Upper lobe of right lung (tissue), 1 donor: ENCODE measurements around the gene NGDN. TPM values are rescaled to one million over a fixed set of nuclear protein-coding genes. Genes with fewer than 3 reads are reported as not detected.
"Not testable (repeated sequence)": the region's sequence is repeated elsewhere in the genome, so short reads cannot be mapped to it uniquely, and the experiment has no call there.

Experiments used
- ATAC-seq: fragments of 200-7000 bp; cut with Tn5 transposase; one replicate; pipeline ENCODE4 v1.9.1; 2020; ENCODE audit warnings: mild to moderate bottlenecking, moderate library complexity
- DNase-seq: peaks from one replicate; pipeline ENCODE4 v3.0.0-alpha.2; 2020
- H3K27ac ChIP-seq: fragments of 200-600 bp; one replicate; pipeline ENCODE4 v1.8.0; 2022
- H3K27me3 ChIP-seq: fragments of 200-600 bp; one replicate; pipeline ENCODE4 v1.8.0; 2022; ENCODE audit warnings: mild to moderate bottlenecking
- H3K36me3 ChIP-seq: fragments of 200-600 bp; one replicate; pipeline ENCODE4 v1.8.0; 2022
- H3K4me1 ChIP-seq: fragments of 200-600 bp; one replicate; pipeline ENCODE4 v1.8.0; 2022
- H3K4me3 ChIP-seq: fragments of 200-600 bp; one replicate; pipeline ENCODE4 v1.8.0; 2022; ENCODE audit warnings: mild to moderate bottlenecking
- H3K9me3 ChIP-seq: fragments of 200-600 bp; one replicate; pipeline ENCODE4 v1.8.0; 2022
- CTCF ChIP-seq: fragments of 200-600 bp; IDR thresholded peaks from one replicate; pipeline ENCODE4 v1.8.0; 2022; ENCODE audit warnings: antibody characterized with exemption
- intact Hi-C: fragments of 100-400 bp; cut with DNase I; formaldehyde crosslinking; loops from one replicate; pipeline ENCODE4 v1.11.0; 2022
- long read RNA-seq: library from polyadenylated mRNA; unstranded; transcript quantifications from one replicate; pipeline ENCODE4 v2.0.0, GENCODE V29; 2021
- total RNA-seq: library from RNA; stranded (reverse); fragmentation: NEBNext Ultra II Directional; extraction: Animal tissue kit (Norgen Biotek cat#: 25700); gene quantifications from one replicate; pipeline ENCODE4 v1.2.1, GENCODE V29; 2021
- donor health status: DM: no; HTN: yes; CAD: no; lungs with severe emphysema.

NGDN gene
- total RNA-seq = 32.3 TPM
- long read RNA-seq, transcript NGDN-202 (11 exons, 1,143 nt) = major isoform, 43 of 59 reads
- long read RNA-seq, partial matches to known transcripts = 6 of 59 reads
- long read RNA-seq, other reads (novel, unspliced or antisense) = 9 of 59 reads

- peak; percentile 97 for ATAC-seq
- Histone ChIP-seq H3K27ac (peak within 1 kb of the TSS; percentile 92), H3K9me3 (no peaks in the 10 kb centered on the region), H3K4me1 (peaks cover 8% of the 10 kb centered on the region), H3K27me3 (no peaks in the 10 kb centered on the region), H3K36me3 (peaks cover 38% of the 10 kb centered on the region), H3K4me3 (peak within 1 kb of the TSS; percentile 83)
- peak; percentile 93 for DNase-seq
- TF ChIP-seq CTCF = peak; percentile 80
- intact Hi-C loops = no loop called here
Measured at GRCh38 chr14:23469127-23469905, at the start of gene NGDN. Gene NGDN, plus strand, starts transcription at chr14:23469703. Its CDS starts 13 bp downstream, at chr14:23469716.

GRCh38 chr14:23421594-23421993 is 47.9 kb upstream of the NGDN start:
- no peaks in the 10 kb centered on the region for H3K27me3 ChIP-seq
- no peak for ATAC-seq
- H3K36me3 ChIP-seq = no peaks in the 10 kb centered on the region
- no peaks in the 10 kb centered on the region for H3K4me1 ChIP-seq
- TF ChIP-seq CTCF = no peak
- no peak overlapping the region for H3K27ac ChIP-seq
- intact Hi-C loops = no loop called here
- H3K4me3 ChIP-seq = no peak overlapping the region
- no peaks in the 10 kb centered on the region for H3K9me3 ChIP-seq
- no peak for DNase-seq

- no peak for TF ChIP-seq CTCF
- Histone ChIP-seq H3K9me3 (no peaks in the 10 kb centered on the region), H3K4me1 (no peaks in the 10 kb centered on the region), H3K27me3 (no peaks in the 10 kb centered on the region), H3K4me3 (no peak overlapping the region), H3K27ac (no peak overlapping the region), H3K36me3 (no peaks in the 10 kb centered on the region)
- DNase-seq (no peak), ATAC-seq (no peak)
- intact Hi-C loops = no loop called here
Measured at GRCh38 chr14:23423657-23424056, 45.8 kb upstream of the NGDN start.

GRCh38 chr14:23425169-23425568 is 44.3 kb upstream of the NGDN start:
- no peak for TF ChIP-seq CTCF
- DNase-seq (no peak), ATAC-seq (no peak)
- H3K9me3 ChIP-seq = no peaks in the 10 kb centered on the region
- H3K4me3 ChIP-seq = no peak overlapping the region
- no peak overlapping the region for H3K27ac ChIP-seq
- no peaks in the 10 kb centered on the region for H3K4me1 ChIP-seq
- intact Hi-C loops = no loop called here
- H3K36me3 ChIP-seq = no peaks in the 10 kb centered on the region
- H3K27me3 ChIP-seq = no peaks in the 10 kb centered on the region

GRCh38 chr14:23425798-23426197 is 43.7 kb upstream of the NGDN start:
- H3K27me3 ChIP-seq, H3K4me3 ChIP-seq, H3K9me3 ChIP-seq, DNase-seq, intact Hi-C loops, H3K4me1 ChIP-seq, H3K36me3 ChIP-seq, ATAC-seq, H3K27ac ChIP-seq: not testable (repeated sequence)

- DNase-seq (peak; percentile 34), ATAC-seq (no peak)
- no peaks in the 10 kb centered on the region for H3K4me1 ChIP-seq
- no peaks in the 10 kb centered on the region for H3K9me3 ChIP-seq
- intact Hi-C loops = no loop called here
- TF ChIP-seq CTCF = no peak
- no peaks in the 10 kb centered on the region for H3K27me3 ChIP-seq
- H3K27ac ChIP-seq = no peak overlapping the region
- no peak overlapping the region for H3K4me3 ChIP-seq
- H3K36me3 ChIP-seq = no peaks in the 10 kb centered on the region
Measured at GRCh38 chr14:23428686-23429495, 40.6 kb upstream of the NGDN start.
